ENCODE results near the gene SNX30.

SNX30 gene

DNA sequence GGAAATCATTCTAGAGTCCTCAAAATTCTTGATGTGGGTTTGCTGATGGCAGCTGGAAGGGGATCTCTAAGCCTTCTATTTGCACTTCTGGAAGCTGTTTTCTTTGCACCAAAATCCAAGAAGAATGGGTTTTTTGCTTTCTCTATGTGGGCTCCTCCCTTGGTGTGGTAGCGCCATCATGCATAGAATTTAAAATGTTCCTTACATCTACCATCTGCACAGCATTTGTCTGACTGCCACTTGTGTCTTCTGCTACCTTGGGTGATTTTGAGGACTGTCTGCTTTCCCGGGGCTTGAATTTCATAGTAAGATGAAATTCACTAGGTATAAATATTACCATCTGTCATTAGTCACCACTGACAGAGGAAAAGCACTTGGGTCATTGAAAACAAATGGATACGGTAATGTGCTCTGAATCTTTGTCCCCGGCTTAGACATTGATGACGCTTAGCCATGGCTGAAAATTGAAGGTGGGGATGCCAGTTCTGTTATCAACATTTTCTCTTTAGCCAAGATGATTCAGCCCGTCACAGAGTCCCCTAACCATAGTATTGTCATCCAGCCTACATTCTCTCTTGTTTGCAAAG, 30.0 kb downstream of the SNX30 start:
- no peak for DNase-seq (ENCODE audit: low read depth in 2 of 3, low spot score in 2 of 3)

DNA sequence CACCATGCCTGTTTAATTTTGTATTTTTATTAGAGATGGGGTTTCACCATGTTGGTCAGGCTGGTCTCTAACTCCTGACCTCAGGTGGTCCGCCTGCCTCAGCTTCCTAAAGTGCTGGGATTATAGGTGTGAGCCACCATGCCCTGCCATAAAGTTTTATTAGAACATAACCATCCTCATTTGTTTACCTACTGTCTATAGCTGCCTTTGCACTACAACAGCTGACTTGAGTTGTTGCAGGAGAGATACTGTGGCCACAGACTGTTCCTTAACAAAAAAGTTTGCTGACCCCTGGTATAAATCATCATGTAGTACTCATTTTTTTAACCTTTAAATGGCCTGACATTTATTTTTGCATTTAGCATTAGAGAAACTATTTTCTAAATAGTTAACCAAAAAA, 31.7 kb downstream of the SNX30 start:
- no peak for DNase-seq (ENCODE audit: low read depth in 2 of 3, low spot score in 2 of 3)

DNA sequence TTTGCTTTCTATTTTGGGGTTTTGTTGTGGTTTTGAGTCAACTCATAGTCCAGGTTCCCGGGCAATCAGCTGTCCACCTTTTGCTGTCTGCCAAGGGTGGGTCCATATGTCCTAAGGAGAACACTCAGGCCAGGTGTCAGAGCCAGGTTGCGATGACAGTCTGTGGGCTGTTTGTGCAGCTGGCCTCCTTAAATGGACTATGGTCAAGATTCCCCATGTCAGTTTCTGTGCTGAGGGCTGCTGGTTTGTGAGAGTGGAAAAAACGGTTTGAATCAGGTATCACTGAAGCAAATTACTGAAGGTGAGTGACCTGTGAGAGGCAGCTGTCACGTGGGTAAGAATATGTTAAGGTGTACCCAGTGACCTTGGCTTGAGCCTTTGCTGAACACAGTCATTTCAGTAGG, 33.0 kb downstream of the SNX30 start:
- DNase-seq (ENCODE audit: low read depth in 2 of 3, low spot score in 2 of 3): no peak

DNA sequence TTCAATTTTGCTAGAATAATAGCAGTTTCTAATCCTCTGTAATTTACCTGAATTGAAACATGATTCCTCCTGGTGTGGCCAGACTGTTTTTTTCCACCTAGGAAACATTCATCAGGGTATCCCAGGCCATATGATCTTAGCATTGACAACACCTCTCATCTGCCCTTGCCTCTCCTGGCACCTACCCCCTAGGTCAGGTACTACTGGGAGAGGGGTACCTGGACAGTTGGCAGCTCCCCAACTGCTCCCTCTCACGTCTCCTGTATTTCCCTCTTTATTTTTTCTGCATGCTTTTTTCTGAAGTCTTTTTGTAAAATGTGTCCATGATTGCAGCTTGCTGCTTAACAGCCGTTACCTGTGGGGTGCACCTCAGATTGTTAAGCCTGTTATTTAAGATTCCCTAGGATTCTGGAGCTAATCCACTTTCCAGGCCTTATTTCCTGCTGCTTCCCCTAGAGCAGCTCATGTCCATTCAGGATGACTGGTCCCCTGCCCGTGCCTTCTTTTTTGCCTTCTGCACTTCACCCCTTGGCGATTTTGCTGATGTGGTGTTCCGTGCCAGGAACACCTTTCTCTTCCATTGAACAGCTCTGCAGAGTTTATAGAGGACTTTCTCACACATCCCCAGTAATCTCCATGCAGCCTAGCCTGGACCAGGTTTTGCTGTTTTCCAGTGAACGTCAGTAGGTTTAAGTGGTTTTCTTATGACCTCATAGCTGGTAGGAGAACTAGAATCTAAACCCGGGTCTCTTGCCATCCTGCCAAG, 33.6 kb downstream of the SNX30 start:
- DNase-seq (ENCODE audit: low read depth in 2 of 3, low spot score in 2 of 3): no peak

DNA sequence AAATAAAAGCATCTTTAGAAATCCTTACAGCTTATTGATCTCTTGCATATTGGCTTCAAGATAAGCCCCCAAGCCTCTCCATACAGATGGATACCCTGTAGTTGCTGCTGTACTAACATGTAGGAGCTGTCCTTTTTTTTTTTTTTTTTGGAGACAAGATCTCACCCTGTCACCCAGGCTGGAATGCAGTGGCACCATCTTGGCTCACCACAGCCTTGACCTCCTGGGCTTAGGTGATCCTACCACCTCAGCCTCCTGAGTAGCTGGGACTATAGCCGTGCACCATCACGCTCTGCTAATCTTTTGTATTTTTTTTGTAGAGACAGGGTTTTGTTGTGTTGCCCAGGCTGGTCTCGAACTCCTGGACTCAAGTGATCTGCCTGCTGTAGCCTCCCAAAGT, 35.4 kb downstream of the SNX30 start:
- DNase-seq (ENCODE audit: low read depth in 2 of 3, low spot score in 2 of 3): no peak

DNA sequence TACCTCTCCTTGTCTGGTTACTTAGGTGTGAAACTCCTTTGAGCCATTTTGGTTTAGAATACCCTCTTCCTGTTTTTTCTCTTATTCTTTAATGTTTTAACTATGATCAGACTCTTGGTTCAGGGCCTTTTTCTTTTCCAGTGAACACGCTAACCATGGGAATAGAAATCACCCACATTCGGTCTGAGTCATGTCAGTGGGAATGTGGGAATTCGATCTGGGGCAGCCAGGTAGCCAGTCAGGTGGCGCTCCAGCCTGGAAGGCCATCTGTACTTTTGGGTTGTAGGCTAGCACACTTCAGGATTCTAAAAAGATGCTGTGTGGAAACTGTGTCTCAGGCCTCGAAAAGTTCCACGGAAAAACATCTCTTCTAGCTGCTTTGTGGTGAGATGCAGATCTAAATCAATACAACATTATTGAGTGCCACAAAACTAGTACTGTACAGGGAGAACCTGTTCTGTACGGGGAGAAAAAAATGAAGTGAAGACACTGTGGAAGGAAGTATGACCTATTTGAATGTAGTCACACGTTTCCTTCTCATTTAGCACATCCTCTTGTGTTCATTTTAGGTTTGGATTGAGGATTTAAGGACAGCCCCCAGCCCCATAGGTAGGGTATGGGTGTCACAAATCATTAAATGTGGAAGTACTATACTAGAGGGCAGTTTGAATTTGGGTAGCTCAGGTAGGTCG, 36.4 kb downstream of the SNX30 start:
- DNase-seq (ENCODE audit: low read depth in 2 of 3, low spot score in 2 of 3): no peak

DNA sequence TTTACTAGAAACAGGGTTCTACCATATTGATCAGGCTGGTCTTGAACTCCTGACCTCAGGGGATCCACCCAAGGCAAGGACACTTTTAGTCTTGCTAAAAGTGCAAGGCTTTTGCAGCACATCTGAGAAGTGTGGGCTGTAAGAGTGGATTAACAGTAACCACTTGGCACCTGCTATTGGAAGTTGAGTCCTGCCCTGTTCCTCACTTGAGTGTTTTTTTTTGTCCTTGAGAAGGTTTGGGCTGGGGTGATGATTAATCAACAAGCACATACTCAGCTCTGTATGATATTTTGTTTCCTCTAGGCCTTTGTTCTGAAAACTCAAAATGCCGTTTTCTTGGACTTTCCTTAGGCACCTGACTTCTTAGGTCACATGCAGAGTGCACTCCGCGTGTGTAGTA, 37.4 kb downstream of the SNX30 start:
- DNase-seq (ENCODE audit: low read depth in 2 of 3, low spot score in 2 of 3): no peak

DNA sequence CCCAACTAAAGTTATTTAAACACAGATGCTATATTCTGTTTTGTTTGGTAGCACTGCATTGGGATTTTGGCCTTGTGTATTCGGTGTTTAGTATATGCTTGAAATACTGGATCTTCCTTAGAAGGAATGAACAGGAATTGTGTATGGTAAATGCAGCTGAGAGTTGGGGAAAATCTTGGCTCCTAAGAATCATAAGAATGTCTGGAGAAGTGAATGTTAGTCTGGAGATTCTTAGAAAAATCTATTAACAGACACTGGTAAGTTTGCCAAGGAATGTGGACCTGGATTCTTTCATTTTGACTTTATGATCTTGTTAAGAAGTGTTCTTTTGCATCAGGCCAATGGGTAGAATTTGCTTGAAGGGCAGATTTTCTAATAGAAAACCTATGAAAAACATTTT, 38.9 kb downstream of the SNX30 start:
- no peak for DNase-seq (ENCODE audit: low read depth in 2 of 3, low spot score in 2 of 3)

DNA sequence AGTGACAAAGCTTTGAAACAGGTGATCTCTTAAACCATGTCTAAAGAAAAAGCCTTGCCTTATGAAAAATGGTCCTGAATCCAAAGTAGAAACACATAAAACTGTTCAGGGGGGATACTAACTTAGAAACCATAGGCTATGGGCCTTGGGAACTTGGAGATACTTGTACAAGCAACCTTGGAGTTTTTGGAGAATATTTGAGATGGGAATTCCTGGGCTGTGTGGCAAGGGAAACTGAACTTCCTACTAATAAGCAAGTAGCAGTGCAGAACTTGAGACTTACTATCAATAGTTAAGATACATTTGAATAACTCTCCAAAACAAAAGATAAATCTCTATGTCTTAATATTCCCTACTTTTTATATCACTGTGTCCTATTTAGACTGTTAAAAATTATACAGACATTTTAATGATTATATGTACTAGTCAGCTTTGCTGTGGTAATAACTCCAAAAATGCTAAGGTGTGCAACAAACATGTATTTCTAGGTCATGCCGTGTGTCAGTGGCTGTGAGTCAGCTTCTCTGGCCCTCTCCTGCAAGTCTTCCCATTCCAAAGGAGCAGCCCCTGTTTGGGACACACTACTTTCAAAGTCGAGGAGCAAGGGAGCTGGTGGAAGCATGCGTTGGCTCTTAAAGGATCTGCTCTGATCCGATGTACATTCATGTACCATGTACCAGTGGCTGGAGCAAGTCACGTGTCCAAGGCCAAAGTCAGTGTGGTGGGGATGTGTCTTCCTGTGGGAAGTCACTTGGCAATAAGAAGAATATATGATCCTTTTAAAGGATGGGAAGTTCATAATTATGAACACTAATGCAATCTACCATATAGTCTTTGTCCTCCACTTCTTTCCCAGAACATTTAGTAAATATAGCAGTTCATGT, 39.6 kb downstream of the SNX30 start:
- DNase-seq (ENCODE audit: low read depth in 2 of 3, low spot score in 2 of 3): no peak

DNA sequence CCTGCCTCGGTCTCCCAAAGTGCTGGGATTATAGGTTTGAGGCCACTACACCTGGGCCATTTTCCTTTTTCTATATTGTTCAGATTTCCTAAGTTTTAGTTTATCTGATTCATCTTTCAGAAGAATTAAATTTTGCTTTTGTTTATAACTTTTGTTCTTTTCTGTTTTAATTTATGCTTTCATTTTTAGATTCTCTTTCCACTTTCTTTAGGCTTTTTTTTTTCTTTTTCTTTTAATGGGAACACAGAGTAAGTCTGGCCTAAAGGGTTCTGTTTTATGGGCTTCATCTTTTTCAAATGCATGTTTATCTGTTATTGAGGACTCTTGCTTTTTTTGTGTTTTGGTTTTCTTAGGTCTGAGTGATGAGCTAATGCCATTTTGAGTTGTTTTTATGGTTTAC, 42.1 kb downstream of the SNX30 start:
- no peak for DNase-seq (ENCODE audit: low read depth in 2 of 3, low spot score in 2 of 3)

DNA sequence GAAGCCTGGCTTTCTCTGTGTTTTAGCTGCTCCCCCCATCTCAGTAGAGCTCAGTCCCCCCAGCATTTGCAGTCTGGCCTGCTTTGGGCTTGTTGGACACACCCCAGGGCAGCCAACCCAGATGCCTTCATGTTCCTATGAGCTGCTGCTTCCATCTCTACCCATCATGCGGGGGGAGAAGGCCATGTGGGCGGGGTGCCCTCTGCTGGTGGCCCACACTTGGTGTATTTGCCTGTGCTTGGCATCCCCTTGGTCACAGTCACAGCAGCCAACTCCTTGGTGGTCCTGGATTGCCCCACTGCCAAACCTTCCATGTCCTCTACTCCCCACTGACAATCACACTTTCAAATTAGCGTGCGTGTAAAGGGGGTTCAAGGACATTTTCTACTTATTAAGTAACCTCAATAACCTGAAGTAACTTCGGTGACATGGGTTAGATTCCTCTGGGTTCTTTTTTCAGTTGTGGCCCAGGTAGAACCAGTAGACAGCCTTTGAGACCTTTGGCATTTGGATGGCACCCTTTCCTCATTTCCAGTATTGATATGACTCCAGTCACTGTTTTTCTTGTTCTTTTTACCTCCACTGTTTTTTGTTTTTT, 42.8 kb downstream of the SNX30 start:
- peak; percentile 57 to 65 (median 57) for DNase-seq (ENCODE audit: low read depth in 2 of 3, low spot score in 2 of 3)

DNA sequence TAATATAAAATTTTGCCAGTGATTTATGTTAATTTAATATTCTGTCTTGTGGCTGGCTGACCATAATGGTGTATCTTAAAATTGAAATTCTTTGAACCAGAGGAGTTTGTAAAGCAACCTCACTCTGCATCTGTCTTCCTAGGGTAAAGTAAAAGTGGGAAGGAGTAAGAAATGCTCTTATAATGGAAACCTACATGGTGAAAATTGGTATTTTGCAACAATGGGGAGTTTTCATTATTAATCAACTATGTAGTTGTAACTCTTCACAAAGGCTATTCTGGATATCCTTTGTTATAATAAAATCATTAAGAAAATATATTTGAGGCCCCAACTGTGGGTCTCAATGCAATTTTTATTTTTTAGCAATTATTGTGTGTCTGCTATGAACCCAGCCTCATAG, 44.2 kb downstream of the SNX30 start:
- no peak for DNase-seq (ENCODE audit: low read depth in 2 of 3, low spot score in 2 of 3)

DNA sequence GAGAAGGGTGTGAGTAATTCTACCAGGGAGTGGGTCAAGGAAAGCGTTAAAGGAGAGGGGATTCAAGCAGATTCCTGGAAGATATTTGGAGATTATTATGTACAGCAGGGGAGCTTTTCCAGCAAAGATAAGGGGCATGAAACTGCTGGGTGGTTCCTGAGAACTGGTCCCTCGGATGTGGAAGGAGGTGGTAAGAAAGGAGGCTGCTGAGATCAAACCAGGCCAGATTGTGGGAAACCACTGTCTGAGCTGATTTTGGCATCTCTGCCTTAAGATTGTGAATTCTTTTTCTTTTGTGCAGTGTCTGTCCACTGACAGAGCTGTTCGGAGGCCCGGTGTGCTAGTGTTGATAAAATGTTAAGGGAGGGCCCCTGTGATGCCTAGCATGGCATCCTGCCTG, 45.4 kb downstream of the SNX30 start:
- DNase-seq (ENCODE audit: low read depth in 2 of 3, low spot score in 2 of 3): no peak

DNA sequence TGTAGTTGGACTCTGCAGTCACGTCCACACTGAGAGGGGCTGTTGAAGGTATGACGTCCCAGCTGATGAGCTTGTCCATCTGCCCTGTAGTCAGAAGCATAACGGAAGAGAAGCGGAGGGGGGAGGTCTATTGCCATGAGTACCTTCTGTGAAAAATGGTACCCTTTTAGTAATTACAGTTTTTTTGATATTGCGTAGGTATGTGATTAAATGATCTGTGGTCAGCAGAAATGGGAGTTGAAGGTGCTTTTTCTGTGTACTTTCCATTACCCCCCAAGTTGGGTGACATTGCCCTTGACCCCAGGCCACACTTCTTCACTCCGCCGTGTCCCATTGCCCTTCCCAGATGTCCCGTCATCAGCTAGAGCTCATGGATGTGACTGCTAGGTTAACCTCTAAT, 45.9 kb downstream of the SNX30 start:
- DNase-seq (ENCODE audit: low read depth in 2 of 3, low spot score in 2 of 3): no peak

DNA sequence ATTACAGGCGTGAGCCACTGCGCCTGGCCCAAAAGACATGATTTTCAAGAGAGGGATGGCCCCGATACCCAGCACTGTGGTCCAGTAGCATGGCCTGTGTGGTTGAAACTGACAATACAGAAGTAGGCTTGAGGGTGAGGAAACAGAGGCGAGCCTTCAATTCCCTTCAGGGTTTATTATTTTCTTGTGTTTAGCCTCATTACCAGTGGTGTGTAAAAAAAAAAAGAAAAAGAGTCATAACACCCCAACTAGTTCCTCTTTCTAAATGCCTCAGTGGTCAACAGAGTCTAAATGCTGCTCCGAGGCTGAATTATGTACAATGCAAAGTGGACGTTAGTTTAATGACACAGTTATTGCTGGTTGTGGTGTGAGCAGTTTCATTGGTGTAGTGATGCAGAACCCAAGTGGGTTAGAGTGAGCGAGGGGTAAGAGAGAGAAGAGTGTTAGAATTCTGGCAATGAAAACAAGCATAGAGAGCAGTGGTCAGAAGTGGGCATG, 58.8 kb downstream of the SNX30 start:
- no peak for DNase-seq (ENCODE audit: low read depth in 2 of 3, low spot score in 2 of 3)

DNA sequence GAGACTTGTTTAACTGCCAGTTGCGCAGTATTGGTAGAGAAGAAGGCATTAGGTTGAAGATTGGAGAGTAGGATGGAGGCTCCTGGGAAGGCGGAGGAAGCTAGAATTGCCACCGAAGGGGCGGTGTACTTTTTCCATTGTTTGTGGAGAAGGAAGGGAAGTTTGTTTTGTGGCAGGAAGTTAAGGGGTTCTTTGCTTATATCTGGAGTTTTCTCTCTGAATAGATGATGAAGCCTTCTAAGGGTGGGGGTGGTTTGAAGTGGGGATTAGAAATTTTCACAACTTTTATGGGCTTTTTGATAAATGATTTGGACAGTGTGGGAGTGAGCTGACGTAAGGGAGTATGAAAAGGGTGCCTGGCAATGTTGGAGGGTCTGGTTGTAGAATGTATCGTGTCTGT, 59.3 kb downstream of the SNX30 start:
- DNase-seq (ENCODE audit: low read depth in 2 of 3, low spot score in 2 of 3): no peak

DNA sequence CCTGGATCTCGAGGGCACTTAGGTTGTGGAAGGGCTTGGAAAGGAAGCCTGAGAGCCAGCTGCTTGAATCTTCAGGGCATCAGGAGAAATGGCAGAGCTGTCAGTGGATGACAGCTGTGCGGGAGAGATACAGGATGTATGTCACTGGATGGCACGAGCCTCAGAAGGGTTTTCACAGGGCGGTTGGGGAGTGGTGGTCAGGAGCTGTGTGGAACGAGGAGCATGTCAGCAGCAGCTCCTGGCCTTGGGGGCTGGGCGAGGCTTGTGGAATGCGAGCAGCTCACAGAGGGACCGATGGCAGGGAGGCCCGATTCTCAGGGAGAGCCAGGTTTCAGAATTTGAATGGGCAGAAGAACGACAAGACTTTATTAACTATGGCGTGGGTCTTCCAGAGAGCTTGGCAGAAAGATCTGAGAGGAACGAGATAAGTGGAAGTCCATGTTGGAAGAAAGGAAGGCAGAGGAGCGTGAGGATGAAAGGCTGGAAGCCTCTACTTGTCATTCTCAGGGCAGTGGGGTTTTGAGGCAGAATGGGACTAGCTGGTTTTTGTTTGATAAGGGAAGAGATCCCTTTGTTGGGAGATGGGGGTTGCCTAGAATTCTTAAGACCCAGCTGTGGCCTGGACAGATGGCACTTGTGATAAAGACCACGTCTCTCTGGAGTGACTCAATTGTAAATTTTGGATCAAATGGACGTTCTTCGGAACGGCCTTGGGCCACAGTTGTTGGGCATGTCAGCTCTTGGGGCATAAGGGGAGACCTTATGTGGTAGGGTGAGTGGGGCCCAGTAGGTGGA, 60.3 kb downstream of the SNX30 start:
- no peak for DNase-seq (ENCODE audit: low read depth in 2 of 3, low spot score in 2 of 3)

DNA sequence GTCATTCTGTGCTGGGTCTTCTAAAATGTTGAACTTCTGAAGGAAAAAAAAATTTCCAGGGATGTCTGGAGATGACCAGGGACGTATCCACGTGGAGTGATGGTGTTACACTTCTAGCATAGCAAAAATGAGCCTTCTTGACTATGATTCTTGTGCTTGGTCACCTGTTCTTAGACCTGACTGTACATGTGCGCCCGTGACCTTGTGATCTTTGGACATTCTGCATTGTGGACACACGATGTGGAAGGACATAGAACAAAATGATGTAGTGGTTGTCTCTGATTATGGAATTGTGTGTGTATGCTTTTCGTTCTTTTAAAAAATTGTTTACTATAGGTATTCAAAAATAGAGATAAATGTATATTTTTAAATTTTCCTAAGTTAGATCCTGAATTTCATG, 61.0 kb downstream of the SNX30 start:
- no peak for DNase-seq (ENCODE audit: low read depth in 2 of 3, low spot score in 2 of 3)

DNA sequence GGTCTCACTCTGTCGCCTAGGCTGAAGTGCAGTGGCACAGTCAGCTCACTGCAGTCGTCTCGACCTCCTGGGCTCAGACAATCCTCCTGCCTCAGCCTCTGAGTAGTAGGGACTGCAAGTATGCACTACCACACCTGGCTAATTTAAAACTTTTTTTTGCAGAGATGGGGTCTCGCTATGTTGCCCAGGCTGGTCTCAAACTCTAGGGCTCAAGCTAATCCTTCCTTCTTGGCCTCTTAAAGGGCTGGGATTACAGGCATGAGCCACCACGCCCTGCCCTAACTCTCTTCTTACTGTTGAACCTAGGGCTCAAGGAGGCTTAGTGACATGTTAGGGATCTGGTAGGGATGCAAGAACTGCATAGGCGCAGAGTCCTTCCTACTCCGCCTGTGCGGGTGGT, 65.3 kb downstream of the SNX30 start:
- DNase-seq (ENCODE audit: low read depth in 2 of 3, low spot score in 2 of 3): no peak

DNA sequence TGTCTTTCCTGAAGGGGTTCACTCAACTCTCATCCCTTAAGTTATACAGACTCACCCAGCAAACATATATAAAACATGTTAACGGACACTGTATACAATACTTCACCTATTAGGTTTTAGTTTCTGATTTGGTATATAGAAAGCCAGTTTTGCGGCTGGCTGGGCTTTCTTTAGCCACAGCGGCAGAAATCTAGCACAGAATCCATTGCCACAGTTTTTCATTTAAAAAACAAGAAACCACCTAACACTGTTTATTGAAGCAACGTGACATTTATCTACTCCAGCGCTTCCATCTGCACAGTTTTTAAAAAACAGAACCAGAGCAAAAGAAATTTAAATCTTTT, 67.3 kb downstream of the SNX30 start:
- DNase-seq (ENCODE audit: low read depth in 2 of 3, low spot score in 2 of 3): no peak

Measured in activated CD8-positive, alpha-beta memory T cell treated with anti-CD3 and anti-CD28 coated beads for 48 hours (primary cell).